ENCODE data around the gene HIVEP1. TPM values are rescaled to one million over a fixed set of nuclear protein-coding genes. Genes with fewer than 3 reads are reported as not detected.

HIVEP1 gene
- total RNA-seq, 1 donor from 2014 or later = 37.4 TPM

DNA sequence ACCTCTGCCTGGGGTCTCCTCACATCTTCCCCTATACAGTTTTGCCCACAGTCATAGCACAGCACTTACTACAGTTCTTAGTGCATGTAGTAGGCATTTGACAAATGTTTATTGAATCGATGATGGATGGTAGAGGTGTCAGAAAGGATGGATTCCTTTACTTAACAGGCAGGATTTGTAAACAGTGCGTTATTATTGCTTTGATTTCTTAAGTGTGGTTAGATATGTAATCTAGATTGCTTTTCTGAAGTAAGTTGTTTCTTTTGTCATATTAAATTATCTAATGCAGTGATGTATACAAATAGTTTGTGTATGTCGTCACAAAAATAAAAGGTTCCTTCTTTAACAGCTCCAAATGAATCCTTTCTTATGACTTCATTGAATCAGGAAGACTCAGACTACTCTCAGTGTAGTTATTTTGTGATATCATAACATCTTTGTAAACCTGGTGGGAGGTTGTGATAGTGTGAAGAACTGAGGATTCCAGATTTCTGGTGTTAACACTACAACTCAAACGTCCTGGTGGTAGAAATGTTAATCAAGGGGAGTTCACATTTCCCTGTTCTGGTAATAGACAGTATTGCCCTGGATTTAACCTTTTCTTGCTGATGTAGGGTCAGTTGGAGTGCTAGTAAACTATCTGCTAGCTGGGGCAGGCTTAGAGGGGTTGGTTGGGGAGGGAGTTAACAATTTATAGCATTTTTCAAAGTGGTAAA, 87.7 kb downstream of the HIVEP1 start:
- no peaks in the 10 kb centered on the region for H3K27me3 Mint-ChIP-seq
- no peak for DNase-seq (ENCODE audit: extremely low spot score, unreplicated experiment)
- peaks cover 25% of the 10 kb centered on the region for H3K4me1 Mint-ChIP-seq (ENCODE audit: unreplicated experiment)
- H3K4me3 Mint-ChIP-seq = no peak overlapping the region
- H3K9me3 Mint-ChIP-seq = no peaks in the 10 kb centered on the region
- TF ChIP-seq, protein P1, sequence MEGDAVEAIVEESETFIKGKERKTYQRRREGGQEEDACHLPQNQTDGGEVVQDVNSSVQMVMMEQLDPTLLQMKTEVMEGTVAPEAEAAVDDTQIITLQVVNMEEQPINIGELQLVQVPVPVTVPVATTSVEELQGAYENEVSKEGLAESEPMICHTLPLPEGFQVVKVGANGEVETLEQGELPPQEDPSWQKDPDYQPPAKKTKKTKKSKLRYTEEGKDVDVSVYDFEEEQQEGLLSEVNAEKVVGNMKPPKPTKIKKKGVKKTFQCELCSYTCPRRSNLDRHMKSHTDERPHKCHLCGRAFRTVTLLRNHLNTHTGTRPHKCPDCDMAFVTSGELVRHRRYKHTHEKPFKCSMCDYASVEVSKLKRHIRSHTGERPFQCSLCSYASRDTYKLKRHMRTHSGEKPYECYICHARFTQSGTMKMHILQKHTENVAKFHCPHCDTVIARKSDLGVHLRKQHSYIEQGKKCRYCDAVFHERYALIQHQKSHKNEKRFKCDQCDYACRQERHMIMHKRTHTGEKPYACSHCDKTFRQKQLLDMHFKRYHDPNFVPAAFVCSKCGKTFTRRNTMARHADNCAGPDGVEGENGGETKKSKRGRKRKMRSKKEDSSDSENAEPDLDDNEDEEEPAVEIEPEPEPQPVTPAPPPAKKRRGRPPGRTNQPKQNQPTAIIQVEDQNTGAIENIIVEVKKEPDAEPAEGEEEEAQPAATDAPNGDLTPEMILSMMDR (conservative IDR thresholded peaks at IDR 0.05) = no peak
- peaks cover 12% of the 10 kb centered on the region for H3K36me3 Mint-ChIP-seq
- no peak overlapping the region for H3K27ac Mint-ChIP-seq

DNA sequence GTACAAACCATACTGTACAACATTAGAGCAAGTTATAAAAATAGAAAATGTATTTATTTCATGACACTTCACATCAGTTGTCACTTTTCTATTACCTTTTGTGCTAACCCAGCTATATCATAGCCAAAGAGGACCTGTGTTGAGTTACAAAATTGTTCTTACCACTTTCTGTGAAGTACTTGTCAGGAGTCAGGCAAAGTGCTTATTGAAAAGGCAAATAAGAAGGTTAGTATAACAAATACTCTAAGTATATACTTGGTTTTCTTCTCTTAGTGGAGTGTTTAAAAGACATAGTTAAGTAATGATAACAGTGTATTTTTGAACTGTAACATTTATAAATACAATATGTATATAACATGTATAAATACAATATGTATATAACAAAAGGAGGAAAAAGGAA, 88.9 kb downstream of the HIVEP1 start:
- Mint-ChIP-seq H3K4me3 (no peak overlapping the region), H3K27ac (no peak overlapping the region), H3K4me1 (ENCODE audit: unreplicated experiment) (peaks cover 25% of the 10 kb centered on the region), H3K9me3 (no peaks in the 10 kb centered on the region), H3K27me3 (no peaks in the 10 kb centered on the region), H3K36me3 (peaks cover 12% of the 10 kb centered on the region)
- TF ChIP-seq, protein P1 (conservative IDR thresholded peaks at IDR 0.05) = no peak
- no peak for DNase-seq (ENCODE audit: extremely low spot score, unreplicated experiment)

DNA sequence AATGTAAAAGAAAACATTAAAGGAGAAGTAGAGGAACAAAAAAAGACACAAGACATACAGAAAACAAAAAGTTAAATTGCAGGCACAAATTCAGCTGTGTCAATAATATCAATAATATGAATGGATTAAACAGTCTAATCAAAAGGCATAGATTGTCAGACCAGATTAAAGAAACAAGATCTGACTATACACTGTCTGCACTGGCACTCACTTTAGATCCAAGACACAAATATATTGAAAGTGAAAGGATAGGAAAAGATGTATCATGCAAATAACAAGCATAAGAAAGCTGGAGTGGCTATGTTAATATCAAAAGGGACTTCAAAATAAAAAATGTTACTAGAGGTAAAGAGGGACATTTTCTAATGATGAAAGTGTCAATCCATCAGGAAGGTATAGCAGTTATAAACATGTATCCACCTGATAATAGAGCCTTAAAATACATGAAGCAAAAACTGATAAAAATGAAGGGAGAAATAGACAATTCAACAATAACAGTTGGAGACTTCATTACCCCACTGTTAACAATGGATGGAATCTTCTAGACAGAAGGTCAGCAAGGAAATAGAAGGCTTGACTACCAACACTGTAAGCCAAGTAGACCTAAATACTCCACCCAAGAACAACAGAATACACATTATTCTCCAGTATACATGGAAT, 89.7 kb downstream of the HIVEP1 start:
- Mint-ChIP-seq H3K9me3 (no peaks in the 10 kb centered on the region), H3K4me3 (no peak overlapping the region), H3K4me1 (ENCODE audit: unreplicated experiment) (peaks cover 25% of the 10 kb centered on the region), H3K36me3 (peaks cover 12% of the 10 kb centered on the region), H3K27ac (peak overlapping the region; percentile 55), H3K27me3 (no peaks in the 10 kb centered on the region)
- no peak for DNase-seq (ENCODE audit: extremely low spot score, unreplicated experiment)
- TF ChIP-seq, protein P1 (conservative IDR thresholded peaks at IDR 0.05) = no peak

DNA sequence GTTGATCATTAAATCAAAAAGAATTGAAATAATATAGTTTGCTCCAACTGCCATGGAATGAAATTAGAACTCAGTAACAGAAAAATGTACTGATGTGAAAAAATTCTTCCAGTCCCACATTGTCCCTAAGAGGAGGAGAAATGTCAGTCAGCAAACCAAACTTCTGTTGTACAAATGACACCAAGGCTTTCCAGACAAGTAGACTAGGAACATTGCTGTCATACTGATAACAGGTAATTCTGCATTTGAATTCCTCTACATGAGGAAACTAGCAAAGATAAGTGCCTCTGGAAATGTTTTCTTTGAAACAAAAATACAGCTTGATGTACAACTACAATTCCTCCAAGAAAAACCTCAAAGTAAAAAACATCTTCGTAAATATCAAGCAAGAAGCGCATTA, 90.2 kb downstream of the HIVEP1 start:
- Mint-ChIP-seq H3K9me3 (no peaks in the 10 kb centered on the region), H3K27me3 (no peaks in the 10 kb centered on the region), H3K36me3 (peaks cover 12% of the 10 kb centered on the region), H3K27ac (peak overlapping the region; percentile 55), H3K4me3 (peak overlapping the region; percentile 41), H3K4me1 (ENCODE audit: unreplicated experiment) (peaks cover 25% of the 10 kb centered on the region)
- no peak for DNase-seq (ENCODE audit: extremely low spot score, unreplicated experiment)
- TF ChIP-seq, protein P1 (conservative IDR thresholded peaks at IDR 0.05) = no peak

DNA sequence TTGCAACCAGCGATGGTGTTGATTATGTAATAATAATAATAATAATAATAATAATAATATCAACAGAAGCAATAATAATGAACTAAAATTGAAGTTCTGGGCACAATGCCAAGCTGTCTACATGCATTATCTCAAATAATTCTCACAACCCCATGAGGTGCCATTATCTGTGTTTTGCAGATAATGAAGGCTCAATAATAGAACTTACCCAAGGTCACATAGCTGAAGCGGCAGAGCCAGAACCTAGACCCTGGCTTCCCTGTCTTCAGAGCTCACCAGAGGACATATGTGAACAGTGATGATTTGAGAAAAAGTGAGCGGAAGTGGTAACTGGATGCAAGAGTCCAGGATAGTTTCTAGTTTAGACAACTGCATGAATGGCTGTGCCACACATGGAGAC, 91.0 kb downstream of the HIVEP1 start:
- Mint-ChIP-seq H3K4me3 (no peak overlapping the region), H3K36me3 (peaks cover 12% of the 10 kb centered on the region), H3K27ac (no peak overlapping the region), H3K27me3 (no peaks in the 10 kb centered on the region), H3K9me3 (no peaks in the 10 kb centered on the region), H3K4me1 (ENCODE audit: unreplicated experiment) (peaks cover 25% of the 10 kb centered on the region)
- TF ChIP-seq, protein P1 (conservative IDR thresholded peaks at IDR 0.05) = no peak
- no peak for DNase-seq (ENCODE audit: extremely low spot score, unreplicated experiment)
